COR-L47 (cell line): Measurements from ENCODE around the gene MAPK6.

Source experiments
- DNase-seq: peaks from one replicate; lab custom pipeline; 2025; lab: John Stamatoyannopoulos, UW

MAPK6 gene

GRCh38 chr15:52103217-52104207 is 84.5 kb downstream of the MAPK6 start:
- no peak for DNase-seq

DNA sequence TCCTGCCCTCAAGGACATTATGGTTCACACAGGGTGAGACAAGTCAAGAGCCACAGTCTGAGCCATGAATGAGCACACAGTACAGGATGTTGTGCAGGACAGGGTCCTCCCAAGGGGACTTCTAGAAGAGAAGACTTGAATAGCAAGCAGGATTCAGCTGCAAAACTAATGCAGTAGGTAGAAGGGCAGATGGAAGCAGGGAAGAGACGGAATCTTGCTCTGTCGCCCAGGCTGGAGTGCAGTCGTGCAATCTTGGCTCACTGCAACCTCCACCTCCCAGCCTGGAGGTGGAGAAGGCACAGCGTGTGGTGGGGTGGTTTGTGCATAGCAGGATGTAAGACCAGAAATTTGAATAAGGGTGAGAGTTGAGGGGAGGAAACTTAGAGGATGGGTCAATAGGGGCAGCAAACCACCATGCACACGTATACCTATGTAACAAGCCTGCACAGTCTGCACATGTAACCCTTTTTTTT is 85.5 kb downstream of the MAPK6 start:
- DNase-seq = no peak

DNA sequence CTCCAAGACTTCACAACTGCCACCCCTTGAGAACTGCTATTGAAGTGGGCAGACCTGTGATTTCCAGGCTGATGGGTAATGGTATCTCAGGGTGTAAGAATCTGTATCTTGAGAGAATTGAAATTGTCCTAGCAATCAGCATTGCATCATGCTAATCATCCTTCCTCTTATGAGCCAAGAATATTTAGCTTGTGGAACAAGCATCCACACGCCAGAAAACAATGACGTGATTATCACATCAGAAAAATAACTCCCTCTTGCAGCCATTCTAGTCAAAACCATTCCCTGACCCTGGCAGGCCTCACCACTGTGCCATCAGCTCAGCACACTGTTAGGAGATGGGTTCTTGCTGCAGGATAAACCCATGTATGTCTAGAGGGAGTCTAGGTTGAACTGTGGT is 86.8 kb downstream of the MAPK6 start:
- DNase-seq = no peak

DNA sequence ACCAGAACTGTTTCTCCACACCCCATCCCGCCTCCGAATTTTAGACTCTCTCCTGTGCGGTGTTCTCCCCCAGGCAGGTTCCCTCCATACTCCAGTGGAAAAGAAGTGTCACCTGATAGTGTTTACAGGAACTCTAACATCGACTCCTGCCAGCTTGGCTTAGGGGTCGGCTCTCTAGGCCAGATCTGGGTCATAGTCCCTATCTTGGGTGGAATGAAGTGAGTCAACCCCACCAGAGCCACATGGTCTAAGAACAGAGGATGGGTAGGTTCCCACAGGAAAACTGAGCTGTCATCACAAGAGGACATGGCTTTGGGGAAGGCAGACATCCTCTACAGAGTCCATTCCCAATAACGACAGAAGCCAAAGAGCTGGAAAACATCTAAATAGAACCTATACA is 87.6 kb downstream of the MAPK6 start:
- no peak for DNase-seq

GRCh38 chr15:52107238-52107637 is 88.2 kb downstream of the MAPK6 start:
- no peak for DNase-seq

DNA sequence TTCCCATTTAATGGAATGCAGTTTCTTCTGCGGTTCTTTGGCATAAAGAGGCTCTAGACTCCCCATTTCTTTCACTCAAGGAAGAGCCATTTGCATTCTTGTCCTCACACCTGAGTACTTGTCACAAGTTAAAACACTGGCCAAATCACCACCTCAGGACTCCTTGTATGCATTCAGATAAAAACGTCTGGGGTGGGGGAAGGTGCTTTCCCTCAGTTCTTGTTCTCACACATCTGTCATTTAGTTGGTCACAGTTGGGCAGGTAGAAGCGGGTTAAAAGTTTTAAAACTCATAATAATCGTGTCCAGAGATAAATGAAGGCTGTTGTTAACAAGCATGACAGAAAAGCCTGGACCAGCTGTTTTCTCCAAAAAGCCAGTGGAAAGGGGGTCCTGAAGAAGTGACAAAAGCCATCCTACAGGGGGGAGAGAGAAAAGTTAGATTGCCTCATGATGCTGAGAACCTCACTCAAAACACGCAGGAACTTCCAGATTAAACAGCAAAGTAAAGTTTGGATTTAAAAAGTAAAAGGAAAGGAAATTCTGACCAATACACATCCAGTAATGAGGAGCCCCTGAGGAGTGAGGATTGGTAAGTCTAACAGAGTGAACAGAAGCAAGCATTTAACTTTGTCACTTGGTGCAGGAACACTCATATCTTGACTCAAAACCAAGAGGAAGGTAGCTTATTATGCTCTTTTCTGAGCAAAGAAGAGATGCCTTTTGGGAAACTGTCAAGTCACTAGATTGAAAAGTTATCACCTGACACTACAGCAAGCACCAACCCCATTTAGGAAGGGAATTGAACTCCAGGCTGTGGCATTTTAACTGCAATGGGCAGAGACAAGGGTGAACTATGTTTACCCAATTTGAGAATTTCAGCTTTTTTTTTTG is 90.8 kb downstream of the MAPK6 start:
- DNase-seq = no peak

DNA sequence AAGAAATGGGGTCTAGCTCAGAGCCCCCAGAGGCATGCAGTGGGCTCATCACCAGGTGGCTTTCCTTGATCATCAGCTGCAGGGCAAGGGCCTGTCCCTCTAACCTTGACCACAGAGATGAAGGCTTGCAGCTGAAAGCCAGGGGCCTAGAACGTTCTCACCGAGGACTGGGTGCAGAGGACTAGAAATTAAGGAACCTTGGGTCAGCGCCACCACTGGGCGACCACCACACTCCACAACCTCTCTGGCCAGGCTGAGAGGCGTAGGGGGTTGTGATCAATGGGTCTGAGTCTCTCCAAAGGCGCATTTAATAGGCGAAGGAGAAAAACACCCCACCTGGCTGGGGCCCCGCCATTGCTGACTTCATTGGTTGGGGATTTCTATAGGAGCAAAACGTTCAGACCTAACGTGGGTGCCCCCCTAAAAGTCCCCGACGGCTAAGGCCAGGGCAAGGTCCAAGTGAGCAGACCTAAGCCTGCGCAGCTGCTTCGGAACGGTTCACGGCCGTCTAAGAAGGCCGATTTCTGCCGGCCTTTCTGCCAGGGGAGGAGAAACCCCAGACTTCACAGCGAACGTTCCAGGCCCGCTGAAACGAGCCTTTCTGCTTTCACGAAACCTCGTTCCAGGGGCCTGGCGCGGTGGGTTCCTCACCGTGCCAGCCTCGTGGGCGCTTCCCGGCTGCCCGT is 92.6 kb downstream of the MAPK6 start:
- DNase-seq = no peak

GRCh38 chr15:52112203-52112750 is 93.3 kb downstream of the MAPK6 start:
- DNase-seq = no peak

DNA sequence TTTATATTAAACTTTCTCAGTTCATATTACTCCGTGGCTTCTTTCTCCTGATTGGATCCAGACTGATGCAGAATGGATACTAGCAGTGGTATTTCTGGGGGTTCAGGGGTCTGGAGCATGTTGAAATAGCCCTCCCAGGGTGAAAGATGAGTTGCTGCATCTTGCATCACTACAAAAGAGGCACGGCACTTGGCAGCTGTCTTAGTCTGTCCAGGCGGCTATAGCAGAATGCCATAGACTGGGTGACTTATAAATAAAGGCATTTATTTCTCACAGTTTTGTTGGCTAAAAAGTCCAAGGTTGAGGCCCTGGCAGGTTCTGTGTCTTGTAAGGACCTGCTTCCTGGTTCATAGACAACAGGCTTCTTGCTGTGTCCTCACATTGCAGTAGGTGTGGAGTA is 94.2 kb downstream of the MAPK6 start:
- DNase-seq = no peak

- no peak for DNase-seq
These were observed 94.7 kb downstream of the MAPK6 start for GRCh38 chr15:52113708-52114107.

DNA sequence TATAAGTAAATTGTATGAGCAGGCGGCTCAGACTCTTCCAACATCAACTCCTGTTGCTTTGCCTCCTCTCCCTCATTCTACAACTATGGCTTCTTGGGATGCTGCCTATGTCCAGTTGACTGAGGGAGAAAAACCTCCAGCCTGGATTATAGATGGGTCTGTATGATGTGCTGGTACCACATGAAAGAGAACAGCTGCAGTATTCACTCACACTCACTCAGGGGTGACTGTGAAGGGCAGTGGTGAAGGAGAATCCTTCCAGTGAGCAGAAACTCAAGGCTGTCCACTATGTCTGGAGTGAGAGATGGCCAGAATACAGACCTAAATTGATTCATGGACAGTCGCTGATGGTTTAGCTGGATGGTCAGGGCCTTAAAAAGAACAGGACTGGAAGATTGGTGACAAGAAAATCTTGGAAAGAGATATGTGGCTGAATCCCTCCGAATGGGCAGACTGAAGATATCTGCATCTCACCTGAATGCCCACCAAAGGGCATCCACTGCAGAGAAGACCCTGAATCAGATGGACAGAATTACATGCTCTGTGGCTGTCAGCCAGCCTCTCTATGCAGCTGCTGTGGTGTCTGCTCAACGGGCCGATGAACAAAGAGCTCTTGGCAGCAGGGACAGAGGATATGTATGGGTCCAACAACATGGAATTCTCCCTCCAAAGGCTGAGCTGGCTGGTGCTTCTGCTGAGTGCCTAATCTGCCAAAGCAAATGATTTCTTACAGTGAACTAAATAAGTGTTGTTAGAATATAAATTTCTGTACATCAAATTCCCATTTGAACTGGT is 95.4 kb downstream of the MAPK6 start:
- DNase-seq = no peak

DNA sequence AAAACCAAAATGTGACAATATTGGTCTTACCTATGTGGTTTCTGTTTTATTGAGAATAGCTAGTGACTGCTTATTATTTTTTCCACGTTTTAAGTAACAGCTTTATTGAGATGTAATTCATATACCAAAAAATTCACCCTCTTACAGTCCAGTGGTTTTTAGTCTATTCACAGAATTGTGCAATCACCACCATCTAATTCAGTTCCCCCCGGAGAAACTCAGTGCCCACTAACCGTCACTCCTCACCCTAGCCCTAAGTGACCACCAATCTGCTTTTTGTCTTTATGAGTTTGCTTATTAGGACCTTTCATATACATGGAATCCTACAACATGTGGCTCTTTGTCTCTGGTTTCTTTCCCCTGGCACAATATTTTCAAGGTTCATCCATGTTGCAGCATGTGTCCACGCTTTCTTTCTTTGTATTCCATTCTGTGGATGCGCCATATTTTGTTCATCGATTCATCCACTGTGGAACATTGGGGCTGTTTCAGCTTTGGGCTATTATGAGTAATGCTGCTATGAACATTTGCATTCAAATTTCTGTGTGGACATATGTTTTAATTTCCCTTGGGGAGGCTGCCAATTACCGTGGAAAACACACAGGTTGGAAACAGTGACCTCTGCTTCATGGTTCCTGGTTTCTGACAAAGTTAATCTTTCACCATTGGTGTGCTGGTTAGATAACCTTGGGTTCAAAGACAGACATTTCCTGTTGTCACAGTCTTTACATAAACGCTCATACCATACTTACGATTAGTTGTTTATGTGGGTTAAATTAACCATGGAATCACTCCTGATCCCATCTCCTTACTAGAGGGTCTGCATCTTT is 96.8 kb downstream of the MAPK6 start:
- DNase-seq = peak; percentile 11
